ENCODE results near the gene PCBP2.
A peak's percentile ranks its signal among the peaks of the same experiment; 100 is the strongest.
"Not testable (repeated sequence)": the region's sequence is repeated elsewhere in the genome, so short reads cannot be mapped to it uniquely, and the experiment has no call there.

PCBP2 gene

GRCh38 chr12:53474077-53474476, 22.2 kb downstream of the PCBP2 start:
- no peak for DNase-seq

GRCh38 chr12:53474819-53475218, 22.9 kb downstream of the PCBP2 start:
- no peak for DNase-seq

GRCh38 chr12:53476769-53477209, 24.9 kb downstream of the PCBP2 start:
- no peak for DNase-seq

DNA sequence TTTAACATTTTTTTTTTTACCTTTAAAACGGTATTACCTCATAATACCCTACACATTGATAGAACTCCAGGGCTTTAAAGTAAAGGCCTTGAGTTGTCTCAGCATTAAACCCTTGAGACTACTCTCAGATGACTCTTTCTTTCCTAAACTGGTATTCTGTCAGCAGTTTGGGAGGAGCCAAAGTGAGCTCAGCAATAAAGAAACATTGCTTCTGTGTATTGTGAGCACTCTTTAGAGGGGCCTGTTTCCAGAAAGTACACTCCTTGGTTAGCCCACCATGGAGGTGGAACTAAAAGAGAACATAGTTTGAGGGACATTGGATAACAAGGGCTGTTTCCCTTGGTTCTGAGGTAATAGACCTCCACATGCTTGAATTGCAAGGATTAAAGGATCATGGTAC, 27.0 kb downstream of the PCBP2 start:
- DNase-seq: no peak

DNA sequence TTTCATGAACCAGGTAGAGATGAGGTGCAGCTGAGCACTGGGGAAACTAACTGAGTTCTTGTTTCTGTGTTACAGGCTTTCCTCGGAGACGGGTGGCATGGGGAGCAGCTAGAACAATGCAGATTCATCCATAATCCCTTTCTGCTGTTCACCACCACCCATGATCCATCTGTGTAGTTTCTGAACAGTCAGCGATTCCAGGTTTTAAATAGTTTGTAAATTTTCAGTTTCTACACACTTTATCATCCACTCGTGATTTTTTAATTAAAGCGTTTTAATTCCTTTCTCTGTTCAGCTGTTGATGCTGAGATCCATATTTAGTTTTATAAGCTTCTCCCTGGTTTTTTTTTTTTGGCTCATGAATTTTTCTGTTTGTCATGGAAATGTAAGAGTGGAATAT, 27.4 kb downstream of the PCBP2 start:
- DNase-seq: no peak

DNA sequence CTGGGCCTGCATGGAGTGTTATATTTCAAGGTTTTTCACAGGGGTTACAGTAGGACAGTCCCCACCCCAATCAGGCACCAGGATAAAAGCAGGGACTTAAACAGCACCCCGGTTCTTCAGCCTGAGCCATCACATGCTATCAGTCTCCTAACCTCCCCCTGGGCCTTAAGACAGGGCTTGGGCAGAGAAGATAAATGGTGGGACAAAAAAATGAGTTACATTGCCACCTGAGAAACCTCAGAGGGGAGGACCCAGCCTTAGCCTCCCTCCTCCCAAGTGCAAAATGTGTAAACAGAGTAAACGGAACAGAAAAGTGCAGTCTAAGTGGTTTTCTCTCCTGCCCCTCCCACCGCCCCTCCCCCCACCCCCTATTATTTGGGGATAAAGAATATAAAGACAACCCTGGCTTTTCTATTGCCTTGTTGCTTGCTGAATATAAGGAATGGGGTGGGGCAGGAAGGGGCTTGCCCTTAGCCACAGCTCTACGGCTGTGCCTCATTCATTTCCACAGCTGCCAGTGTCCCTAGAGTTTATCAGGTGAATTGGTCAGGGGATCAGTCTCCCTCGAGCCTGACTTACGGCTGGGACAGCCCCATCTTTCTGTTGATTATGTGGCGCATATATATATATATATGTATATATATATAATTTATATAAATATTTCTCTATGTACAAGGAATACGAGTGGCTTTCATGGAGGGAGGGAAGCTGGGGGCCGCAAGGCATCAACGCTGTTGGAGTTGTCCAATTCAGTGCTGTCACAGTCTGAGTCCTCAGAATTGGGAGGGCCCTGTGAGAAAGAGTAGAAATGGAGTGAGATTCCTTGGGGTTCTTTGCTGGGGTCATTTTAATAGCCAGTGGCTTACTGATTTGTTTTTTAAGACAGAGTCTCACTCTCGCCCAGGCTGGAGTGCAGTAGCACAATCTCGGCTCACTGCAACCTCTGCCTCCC, 28.9 kb downstream of the PCBP2 start:
- no peak for DNase-seq

GRCh38 chr12:53481458-53481857, 29.6 kb downstream of the PCBP2 start:
- not testable (repeated sequence) for DNase-seq

DNA sequence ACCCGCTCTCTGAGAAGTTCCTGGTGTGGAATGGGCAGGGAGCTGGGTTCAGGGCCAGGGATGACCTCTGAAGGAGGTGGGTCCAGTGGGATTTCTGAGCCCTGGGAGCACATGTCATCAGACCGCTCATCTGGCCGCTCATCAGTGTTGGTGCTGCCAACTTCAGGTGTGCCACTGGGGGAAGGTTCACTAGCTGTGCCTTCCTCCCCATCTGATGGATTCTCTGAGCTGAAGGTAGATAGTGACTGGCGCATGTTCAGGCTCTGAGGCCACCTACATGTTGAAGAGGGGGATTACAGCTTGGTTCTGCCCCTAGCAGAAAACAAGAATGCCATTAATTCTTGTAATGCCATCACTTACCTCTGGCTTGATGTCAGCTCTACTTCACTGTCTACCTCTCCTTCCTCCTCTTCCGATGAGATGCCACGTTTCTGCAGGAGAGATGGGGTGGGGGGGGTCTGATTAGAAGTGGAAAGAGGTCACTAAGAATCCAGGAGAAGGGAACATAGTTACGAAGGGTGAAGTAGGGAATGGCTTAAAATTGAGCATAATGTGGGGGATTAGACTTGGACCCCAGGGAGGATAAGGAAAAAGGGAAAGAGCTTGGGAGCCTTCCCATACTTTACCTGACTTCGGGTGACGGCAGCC, 30.2 kb downstream of the PCBP2 start:
- DNase-seq: no peak

DNA sequence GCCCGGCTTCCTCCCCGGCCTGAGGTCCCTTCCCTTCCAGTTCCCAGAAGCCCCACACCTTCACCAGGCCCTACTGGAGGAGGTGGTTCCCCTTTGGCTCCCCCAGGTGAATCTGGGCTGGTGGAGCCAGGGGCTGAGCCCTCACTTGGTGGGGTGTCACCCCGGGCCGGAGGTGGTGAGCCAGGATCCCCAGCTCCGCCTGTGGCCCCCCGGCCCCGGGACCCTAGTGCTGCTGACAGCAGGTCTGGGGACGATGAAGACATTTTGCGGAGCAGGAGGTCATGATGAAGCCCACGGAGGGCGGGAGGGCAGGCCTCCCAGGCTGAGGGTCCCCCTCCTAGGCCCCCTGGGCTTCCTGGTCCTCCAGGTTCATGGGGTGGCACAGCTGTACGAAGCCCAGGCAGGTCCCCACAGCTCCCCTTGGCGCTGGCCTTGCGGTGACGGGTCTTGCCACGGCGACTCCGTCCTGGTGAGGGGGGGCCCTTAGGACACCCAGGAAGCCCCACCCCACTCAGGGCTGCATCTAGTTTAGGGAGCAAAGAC, 30.8 kb downstream of the PCBP2 start:
- no peak for DNase-seq

DNA sequence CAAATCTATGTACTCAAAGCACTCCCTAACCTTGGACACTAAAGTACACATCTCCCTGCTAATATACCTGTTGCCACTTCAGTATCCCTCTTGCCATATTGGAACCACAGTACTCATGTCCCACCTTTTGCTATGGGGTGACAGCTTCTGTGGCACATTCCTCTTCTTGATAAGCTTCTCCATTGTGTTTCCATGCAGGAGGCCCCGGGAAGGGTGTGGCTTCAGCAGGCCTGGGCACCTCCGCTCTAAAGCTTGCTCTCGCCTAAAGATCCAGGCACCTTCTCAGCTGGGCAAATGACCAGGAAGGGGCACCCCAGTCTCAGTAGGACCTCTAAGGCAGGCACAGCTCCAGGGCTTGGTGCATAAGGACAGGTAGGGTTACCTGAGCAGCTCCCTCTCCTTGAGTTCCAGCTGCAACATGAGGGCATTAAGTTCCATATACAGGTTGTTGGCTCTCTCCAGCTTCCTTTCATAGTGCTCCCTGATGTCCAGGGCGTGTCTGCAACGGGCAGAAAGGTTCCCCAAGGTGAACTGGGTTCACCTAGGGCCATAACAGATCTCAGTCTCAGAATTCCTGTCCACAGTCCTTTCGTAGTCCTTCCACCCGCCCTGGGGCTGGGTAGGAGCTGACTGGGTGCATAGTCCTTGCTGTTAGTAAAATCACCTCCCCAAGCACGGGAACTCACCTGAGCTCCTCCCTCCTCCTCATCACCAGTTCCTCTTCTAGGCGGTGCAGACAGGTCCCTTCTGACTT, 31.5 kb downstream of the PCBP2 start:
- no peak for DNase-seq

DNA sequence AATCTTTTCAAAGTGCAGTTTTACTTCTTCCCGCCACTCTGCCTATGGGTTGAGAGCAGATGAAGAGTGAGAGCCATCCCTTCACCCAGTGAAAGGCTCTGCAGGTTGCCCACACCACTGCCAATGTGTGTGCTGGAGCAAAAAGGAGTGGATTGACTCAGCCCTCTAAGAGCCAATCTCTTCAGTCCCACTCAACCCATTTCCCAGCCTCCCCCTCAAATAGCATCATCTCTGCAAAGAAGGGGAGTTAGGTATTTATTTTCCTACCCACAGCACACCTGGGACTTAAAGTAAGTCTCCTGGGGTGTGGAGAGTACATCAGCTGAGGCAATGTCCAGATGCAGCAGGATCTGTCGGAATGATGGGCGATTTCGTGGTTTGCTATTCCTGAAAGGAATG, 32.1 kb downstream of the PCBP2 start:
- DNase-seq: no peak

GRCh38 chr12:53484686-53485575, 33.0 kb downstream of the PCBP2 start:
- DNase-seq: no peak

- no peak for DNase-seq
Measured at GRCh38 chr12:53485955-53486735, 34.2 kb downstream of the PCBP2 start.

DNA sequence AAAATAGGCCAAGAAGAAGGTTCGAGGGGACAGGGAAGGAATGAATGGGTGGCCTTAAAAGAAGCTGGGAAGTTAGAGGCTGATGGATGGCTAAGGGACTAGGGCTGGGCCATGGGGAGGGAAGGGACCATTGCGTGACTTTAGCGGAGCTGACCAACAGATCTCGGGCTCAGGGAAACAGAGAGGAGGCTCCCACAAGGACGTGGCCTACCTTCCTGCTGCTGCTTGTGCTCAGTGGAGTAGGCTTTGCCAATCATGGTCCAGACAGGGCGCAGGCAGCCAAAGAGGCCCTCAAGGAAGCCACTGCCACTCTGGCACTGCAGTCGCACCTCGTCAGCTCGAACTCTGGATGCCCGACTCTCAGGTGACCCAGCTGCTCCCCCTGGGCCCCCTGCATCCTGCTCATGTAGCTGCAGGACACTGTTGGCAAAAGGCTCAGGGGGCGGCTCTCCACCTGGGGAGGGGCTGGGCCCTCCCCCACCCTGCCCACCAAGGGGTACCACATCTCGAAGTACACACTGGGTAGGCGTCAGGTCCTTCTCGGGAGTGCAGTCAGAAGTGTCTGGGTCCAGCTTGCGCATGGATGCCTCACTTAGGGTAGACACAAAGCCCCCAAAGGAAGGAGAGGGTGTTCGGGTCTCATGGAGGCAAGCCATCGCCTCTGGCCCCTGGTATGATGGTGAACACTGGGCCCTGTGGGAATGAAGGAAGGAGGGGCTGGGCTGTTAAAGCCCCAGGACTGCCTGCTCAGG, 35.0 kb downstream of the PCBP2 start:
- no peak for DNase-seq

- no peak for DNase-seq
Measured at GRCh38 chr12:53489242-53489864, 37.5 kb downstream of the PCBP2 start.

- DNase-seq: no peak
Measured at GRCh38 chr12:53492188-53492587, 40.3 kb downstream of the PCBP2 start.

GRCh38 chr12:53492830-53493609, 41.1 kb downstream of the PCBP2 start:
- peak; percentile 97 for DNase-seq

DNA sequence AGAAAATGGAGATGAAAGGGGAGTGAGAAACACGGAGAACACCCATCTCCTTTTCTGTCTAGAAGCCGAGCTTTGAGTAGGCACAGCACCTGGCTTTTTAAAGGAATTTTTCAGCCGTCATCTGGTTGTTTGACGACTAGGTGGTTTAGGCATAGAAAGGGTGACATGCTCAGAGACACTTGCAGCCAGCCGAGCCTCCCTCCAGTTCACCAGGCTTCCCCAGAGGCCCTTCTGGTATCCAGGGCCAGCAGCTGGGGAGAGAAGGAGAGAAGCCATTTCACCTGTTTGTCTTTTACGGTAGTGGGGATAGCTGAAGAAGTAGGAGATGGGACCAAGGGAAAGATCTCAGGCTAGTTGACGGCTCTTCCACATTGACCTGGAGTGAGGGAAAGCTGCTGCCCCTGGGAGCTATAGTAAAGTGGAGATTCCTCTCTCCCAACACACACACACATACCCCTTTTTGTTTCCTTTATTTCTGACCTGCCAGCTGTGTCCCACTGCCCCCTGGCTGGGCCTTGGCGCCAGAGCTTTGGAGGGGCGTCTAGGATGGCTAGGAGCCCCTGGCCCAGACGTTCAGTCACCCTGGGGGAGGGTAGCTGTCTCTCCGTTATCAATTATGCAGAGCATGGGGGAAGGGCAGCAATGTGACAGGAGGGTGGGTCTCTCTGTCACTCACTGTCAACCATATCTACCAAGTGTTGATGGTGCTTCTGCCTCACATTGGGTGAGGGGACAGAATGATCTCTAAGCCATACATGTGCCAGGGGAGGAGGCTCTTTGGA, 41.9 kb downstream of the PCBP2 start:
- DNase-seq: peak; percentile 36

Data from midbrain (tissue), 1 donor.